Measurements from ENCODE around the gene UBE2N. TPM values are rescaled to one million over a fixed set of nuclear protein-coding genes. Genes with fewer than 3 reads are reported as not detected.
"Not testable (repeated sequence)": the region's sequence is repeated elsewhere in the genome, so short reads cannot be mapped to it uniquely, and the experiment has no call there.

The UBE2N gene
- total RNA-seq, 1 experiment from 2014 or later: 205 TPM

- TF ChIP-seq CTCF (conservative IDR thresholded peaks at IDR 0.05; ENCODE audit: low read depth, low read length) (no peak), EZH2phosphoT487 (IDR thresholded peaks at IDR 0.05; ENCODE audit: borderline replicate concordance, low read length) (no peak), EZH2 (IDR thresholded peaks at IDR 0.05; ENCODE audit: low read length, unreplicated experiment) (no peak)
- Histone ChIP-seq H3K79me2 (ENCODE audit: low read length) (peaks cover 97% of the 10 kb centered on the region), H3K27ac (ENCODE audit: low read length) (no peak overlapping the region), H2AFZ (ENCODE audit: low read length) (no peak overlapping the region), H3K27me3 (ENCODE audit: low read length) (no peaks in the 10 kb centered on the region), H3F3A (ENCODE audit: low read length, unreplicated experiment) (no peaks in the 10 kb centered on the region), H3K4me2 (ENCODE audit: low read length) (no peak overlapping the region), H4K20me1 (ENCODE audit: low read length) (peaks cover 75% of the 10 kb centered on the region), H3K9me3 (ENCODE audit: low read length) (no peaks in the 10 kb centered on the region), H3K9me2 (replicated peaks; ENCODE audit: low read length) (no peaks in the 10 kb centered on the region), H3K9ac (ENCODE audit: low read length) (no peak overlapping the region), H3K4me3 (ENCODE audit: low read length) (no peak overlapping the region), H3K36me3 (ENCODE audit: low read depth, low read length) (no peaks in the 10 kb centered on the region), H3K4me1 (ENCODE audit: insufficient read depth, low read length) (no peaks in the 10 kb centered on the region)
- DNase-seq (no peak), ATAC-seq (no peak)
- ChIA-PET POLR2A (ENCODE audit: unreplicated experiment) (no interaction called here), CTCF (no interaction called here)
- intact Hi-C loops (cut with micrococcal nuclease): no loop called here
- BruUV-seq (replicated peaks): no TSS peak
These were observed 25.9 kb downstream of the UBE2N start for GRCh38 chr12:93415723-93416464.

GRCh38 chr12:93413064-93413463, 28.7 kb downstream of the UBE2N start:
- Histone ChIP-seq H3K4me1 (ENCODE audit: insufficient read depth, low read length) (no peaks in the 10 kb centered on the region), H3K36me3 (ENCODE audit: low read depth, low read length) (peaks cover 15% of the 10 kb centered on the region), H3K9ac (ENCODE audit: low read length) (no peak overlapping the region), H3K27ac (ENCODE audit: low read length) (no peak overlapping the region), H3F3A (ENCODE audit: low read length, unreplicated experiment) (no peaks in the 10 kb centered on the region), H3K4me3 (ENCODE audit: low read length) (no peak overlapping the region), H3K9me3 (ENCODE audit: low read length) (no peaks in the 10 kb centered on the region), H4K20me1 (ENCODE audit: low read length) (peaks cover 53% of the 10 kb centered on the region), H2AFZ (ENCODE audit: low read length) (no peak overlapping the region), H3K79me2 (ENCODE audit: low read length) (peaks cover 69% of the 10 kb centered on the region), H3K9me2 (replicated peaks; ENCODE audit: low read length) (no peaks in the 10 kb centered on the region), H3K4me2 (ENCODE audit: low read length) (no peak overlapping the region), H3K27me3 (ENCODE audit: low read length) (no peaks in the 10 kb centered on the region)
- ChIA-PET POLR2A (ENCODE audit: unreplicated experiment) (no interaction called here), CTCF (interaction anchor here (0.6 kb wide), 1 partner anchor 1249 kb away, joined by 3 read pairs; no protein-coding TSS in a partner anchor)
- TF ChIP-seq CTCF (conservative IDR thresholded peaks at IDR 0.05; ENCODE audit: low read depth, low read length) (no peak), EZH2phosphoT487 (IDR thresholded peaks at IDR 0.05; ENCODE audit: borderline replicate concordance, low read length) (no peak), EZH2 (IDR thresholded peaks at IDR 0.05; ENCODE audit: low read length, unreplicated experiment) (no peak)
- intact Hi-C loops (cut with micrococcal nuclease): no loop called here
- DNase-seq (no peak), ATAC-seq (no peak; the same call in 1 of the 2 replicates)
- BruUV-seq (replicated peaks): no TSS peak

- H3K9me2 ChIP-seq (replicated peaks; ENCODE audit: low read length); intact Hi-C loops (cut with micrococcal nuclease); H3K4me3 ChIP-seq (ENCODE audit: low read length); H3K9me3 ChIP-seq (ENCODE audit: low read length); ATAC-seq; H3K9ac ChIP-seq (ENCODE audit: low read length); BruUV-seq (replicated peaks); H3K4me1 ChIP-seq (ENCODE audit: insufficient read depth, low read length); H3K27ac ChIP-seq (ENCODE audit: low read length); POLR2A ChIA-PET (ENCODE audit: unreplicated experiment); H3F3A ChIP-seq (ENCODE audit: low read length, unreplicated experiment); DNase-seq; H3K4me2 ChIP-seq (ENCODE audit: low read length); CTCF ChIA-PET; H3K27me3 ChIP-seq (ENCODE audit: low read length); H2AFZ ChIP-seq (ENCODE audit: low read length): not testable (repeated sequence)
- H4K20me1 ChIP-seq (ENCODE audit: low read length): peaks cover 48% of the 10 kb centered on the region
- H3K36me3 ChIP-seq (ENCODE audit: low read depth, low read length): peaks cover 18% of the 10 kb centered on the region
- H3K79me2 ChIP-seq (ENCODE audit: low read length): peaks cover 62% of the 10 kb centered on the region
These were observed 29.4 kb downstream of the UBE2N start for GRCh38 chr12:93412396-93412795.

- BruUV-seq (replicated peaks); H3F3A ChIP-seq (ENCODE audit: low read length, unreplicated experiment); ATAC-seq; H3K27me3 ChIP-seq (ENCODE audit: low read length); H3K9ac ChIP-seq (ENCODE audit: low read length); intact Hi-C loops (cut with micrococcal nuclease); H3K27ac ChIP-seq (ENCODE audit: low read length); H3K4me3 ChIP-seq (ENCODE audit: low read length); H2AFZ ChIP-seq (ENCODE audit: low read length); H3K4me2 ChIP-seq (ENCODE audit: low read length); H3K9me2 ChIP-seq (replicated peaks; ENCODE audit: low read length); DNase-seq; H3K9me3 ChIP-seq (ENCODE audit: low read length); H3K4me1 ChIP-seq (ENCODE audit: insufficient read depth, low read length): not testable (repeated sequence)
- H4K20me1 ChIP-seq (ENCODE audit: low read length): peaks cover 35% of the 10 kb centered on the region
- peaks cover 49% of the 10 kb centered on the region for H3K79me2 ChIP-seq (ENCODE audit: low read length)
- CTCF ChIA-PET: interaction anchor here (0.6 kb wide), 1 partner anchor 27 kb away, joined by 3 read pairs; no protein-coding TSS in a partner anchor
- peaks cover 22% of the 10 kb centered on the region for H3K36me3 ChIP-seq (ENCODE audit: low read depth, low read length)
- POLR2A ChIA-PET (ENCODE audit: unreplicated experiment): interaction anchor here (0.7 kb wide), 1 partner anchor 1273 kb away, joined by 4 read pairs; no protein-coding TSS in a partner anchor
These were observed 30.7 kb downstream of the UBE2N start for GRCh38 chr12:93411060-93411459.

All from PC-3 (cell line).